Osteoblast (primary cell): ENCODE data around the gene FOXK1. TPM values are rescaled to one million over a fixed set of nuclear protein-coding genes. Genes with fewer than 3 reads are reported as not detected.

Experiments
- DNase-seq: peaks from one replicate; pipeline ENCODE4 v3.0.0; 2011; ENCODE audit warnings: low spot score, mixed read lengths; ENCODE audit not compliant: insufficient read length; ENCODE audit errors: missing footprints
- H2AFZ ChIP-seq: 2 replicates; pipeline ENCODE4 v1.6.0; 2011; ENCODE audit warnings: mild to moderate bottlenecking, low read length
- H3K27ac ChIP-seq: 2 replicates; pipeline ENCODE4 v1.5.1; 2011; ENCODE audit warnings: mild to moderate bottlenecking, low read depth, low read length, moderate library complexity
- H3K27me3 ChIP-seq: 2 replicates; pipeline ENCODE4 v1.6.0; 2012; ENCODE audit warnings: mild to moderate bottlenecking, control low read depth, inconsistent platforms, low read length, moderate library complexity; ENCODE audit not compliant: insufficient read depth
- H3K36me3 ChIP-seq: 2 replicates; pipeline ENCODE4 v1.5.1; 2011; ENCODE audit warnings: mild to moderate bottlenecking, low read length, control low read depth, moderate library complexity; ENCODE audit not compliant: insufficient read depth
- H3K4me1 ChIP-seq: 2 replicates; pipeline ENCODE4 v1.5.1; 2011; ENCODE audit warnings: mild to moderate bottlenecking, low read length, control low read depth, moderate library complexity; ENCODE audit not compliant: insufficient read depth
- H3K4me2 ChIP-seq: 2 replicates; pipeline ENCODE4 v1.6.0; 2011; ENCODE audit warnings: mild to moderate bottlenecking, low read length; ENCODE audit not compliant: insufficient read depth
- H3K4me3 ChIP-seq: fragments of 200-600 bp; sonication (generic); 3 replicates; pipeline ENCODE4 v1.5.1; 2012; ENCODE audit warnings: mild to moderate bottlenecking, low read length, inconsistent platforms; ENCODE audit not compliant: insufficient read depth
- H3K79me2 ChIP-seq: 2 replicates; pipeline ENCODE4 v1.6.0; 2012; ENCODE audit warnings: mild to moderate bottlenecking, low read length, control low read depth, inconsistent platforms; ENCODE audit not compliant: insufficient read depth
- H3K9me3 ChIP-seq: 2 replicates; pipeline ENCODE4 v1.5.1; 2011; ENCODE audit warnings: low read depth, low read length, control low read depth
- H4K20me1 ChIP-seq: 2 replicates; pipeline ENCODE4 v1.6.0; 2012; ENCODE audit warnings: mild to moderate bottlenecking, low read length, control low read depth; ENCODE audit not compliant: insufficient read depth
- CTCF ChIP-seq: IDR thresholded peaks from 2 replicates; pipeline ENCODE4 v1.5.1; 2011; ENCODE audit warnings: mild to moderate bottlenecking, low read depth, low read length, moderate library complexity; ENCODE audit errors: extremely low read depth
- total RNA-seq: library from RNA; depleted of rRNA; stranded (reverse); fragments of >200 nt; gene quantifications from 2 replicates; pipeline ENCODE4 v1.2.3, GENCODE V29; 2012

Gene FOXK1
- total RNA-seq, 1 donor, result 31.8 TPM

- H4K20me1 ChIP-seq, result peaks cover 5% of the 10 kb centered on the region
- no peak overlapping the region for H3K4me2 ChIP-seq
- no peak for DNase-seq
- H3K36me3 ChIP-seq, result peaks cover 62% of the 10 kb centered on the region
- no peaks in the 10 kb centered on the region for H3K27me3 ChIP-seq
- H3K4me1 ChIP-seq, result no peaks in the 10 kb centered on the region
- H3K9me3 ChIP-seq, result no peaks in the 10 kb centered on the region
- H2AFZ ChIP-seq, result no peak overlapping the region
- peaks cover 5% of the 10 kb centered on the region for H3K79me2 ChIP-seq
- no peak overlapping the region for H3K4me3 ChIP-seq
- no peak for TF ChIP-seq CTCF
- no peak overlapping the region for H3K27ac ChIP-seq
Measured at GRCh38 chr7:4758791-4759190, 76.7 kb downstream of the FOXK1 start.

GRCh38 chr7:4759211-4759610 lies 77.1 kb downstream of the FOXK1 start:
- Histone ChIP-seq H3K4me1 (no peaks in the 10 kb centered on the region), H3K9me3 (no peaks in the 10 kb centered on the region), H3K36me3 (peaks cover 66% of the 10 kb centered on the region), H2AFZ (no peak overlapping the region), H3K79me2 (peaks cover 2% of the 10 kb centered on the region), H4K20me1 (peaks cover under 1% of the 10 kb centered on the region), H3K4me3 (no peak overlapping the region), H3K27me3 (no peaks in the 10 kb centered on the region), H3K27ac (no peak overlapping the region), H3K4me2 (no peak overlapping the region)
- no peak for DNase-seq
- no peak for TF ChIP-seq CTCF

- no peaks in the 10 kb centered on the region for H3K79me2 ChIP-seq
- peaks cover 6% of the 10 kb centered on the region for H4K20me1 ChIP-seq
- no peaks in the 10 kb centered on the region for H3K4me1 ChIP-seq
- no peak overlapping the region for H3K27ac ChIP-seq
- no peak overlapping the region for H2AFZ ChIP-seq
- H3K27me3 ChIP-seq, result no peaks in the 10 kb centered on the region
- no peak for DNase-seq
- no peak overlapping the region for H3K4me2 ChIP-seq
- H3K36me3 ChIP-seq, result peaks cover 65% of the 10 kb centered on the region
- no peak overlapping the region for H3K4me3 ChIP-seq
- no peak for TF ChIP-seq CTCF
- no peaks in the 10 kb centered on the region for H3K9me3 ChIP-seq
Measured at GRCh38 chr7:4760952-4761351, 78.9 kb downstream of the FOXK1 start.

- H3K4me3 ChIP-seq, result no peak overlapping the region
- no peak overlapping the region for H3K4me2 ChIP-seq
- no peak overlapping the region for H3K27ac ChIP-seq
- no peaks in the 10 kb centered on the region for H3K79me2 ChIP-seq
- no peak for TF ChIP-seq CTCF
- H3K9me3 ChIP-seq, result no peaks in the 10 kb centered on the region
- H3K27me3 ChIP-seq, result no peaks in the 10 kb centered on the region
- H2AFZ ChIP-seq, result no peak overlapping the region
- H4K20me1 ChIP-seq, result peaks cover 6% of the 10 kb centered on the region
- H3K36me3 ChIP-seq, result peaks cover 58% of the 10 kb centered on the region
- H3K4me1 ChIP-seq, result no peaks in the 10 kb centered on the region
- DNase-seq, result peak; percentile 74
Measured at GRCh38 chr7:4762121-4763055, 80.3 kb downstream of the FOXK1 start.
